ENCODE data around the gene DNPH1.

DNPH1 gene

DNA sequence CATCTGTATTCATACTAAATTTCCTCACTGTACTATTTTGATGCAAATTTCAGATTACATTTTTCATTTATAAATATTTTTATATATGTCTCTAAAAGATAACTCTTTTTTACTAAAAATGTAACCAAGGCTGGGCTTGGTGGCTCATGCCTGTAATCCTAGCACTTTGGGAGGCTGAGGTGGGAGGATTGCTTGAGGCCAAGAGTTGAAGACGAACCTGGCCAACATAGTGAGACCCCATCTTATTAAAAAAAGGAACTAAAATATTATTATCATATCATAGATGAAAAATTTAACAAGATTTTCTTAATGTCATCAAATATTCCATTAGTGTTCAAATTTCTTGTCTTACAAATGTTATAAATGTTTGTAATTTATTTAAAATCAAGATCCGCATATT is 6.6 kb upstream of the DNPH1 start:
- TF ChIP-seq, protein P1, sequence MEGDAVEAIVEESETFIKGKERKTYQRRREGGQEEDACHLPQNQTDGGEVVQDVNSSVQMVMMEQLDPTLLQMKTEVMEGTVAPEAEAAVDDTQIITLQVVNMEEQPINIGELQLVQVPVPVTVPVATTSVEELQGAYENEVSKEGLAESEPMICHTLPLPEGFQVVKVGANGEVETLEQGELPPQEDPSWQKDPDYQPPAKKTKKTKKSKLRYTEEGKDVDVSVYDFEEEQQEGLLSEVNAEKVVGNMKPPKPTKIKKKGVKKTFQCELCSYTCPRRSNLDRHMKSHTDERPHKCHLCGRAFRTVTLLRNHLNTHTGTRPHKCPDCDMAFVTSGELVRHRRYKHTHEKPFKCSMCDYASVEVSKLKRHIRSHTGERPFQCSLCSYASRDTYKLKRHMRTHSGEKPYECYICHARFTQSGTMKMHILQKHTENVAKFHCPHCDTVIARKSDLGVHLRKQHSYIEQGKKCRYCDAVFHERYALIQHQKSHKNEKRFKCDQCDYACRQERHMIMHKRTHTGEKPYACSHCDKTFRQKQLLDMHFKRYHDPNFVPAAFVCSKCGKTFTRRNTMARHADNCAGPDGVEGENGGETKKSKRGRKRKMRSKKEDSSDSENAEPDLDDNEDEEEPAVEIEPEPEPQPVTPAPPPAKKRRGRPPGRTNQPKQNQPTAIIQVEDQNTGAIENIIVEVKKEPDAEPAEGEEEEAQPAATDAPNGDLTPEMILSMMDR (IDR thresholded peaks at IDR 0.05): no peak
- no peak for TF ChIP-seq ZFX (IDR thresholded peaks at IDR 0.05; ENCODE audit: borderline replicate concordance)
- no peak overlapping the region for H3K27ac ChIP-seq

GRCh38 chr6:43231735-43232450 is 2.6 kb upstream of the DNPH1 start:
- TF ChIP-seq ZFX (IDR thresholded peaks at IDR 0.05; ENCODE audit: borderline replicate concordance): no peak
- TF ChIP-seq, protein P1 (IDR thresholded peaks at IDR 0.05): no peak
- H3K27ac ChIP-seq: no peak overlapping the region

DNA sequence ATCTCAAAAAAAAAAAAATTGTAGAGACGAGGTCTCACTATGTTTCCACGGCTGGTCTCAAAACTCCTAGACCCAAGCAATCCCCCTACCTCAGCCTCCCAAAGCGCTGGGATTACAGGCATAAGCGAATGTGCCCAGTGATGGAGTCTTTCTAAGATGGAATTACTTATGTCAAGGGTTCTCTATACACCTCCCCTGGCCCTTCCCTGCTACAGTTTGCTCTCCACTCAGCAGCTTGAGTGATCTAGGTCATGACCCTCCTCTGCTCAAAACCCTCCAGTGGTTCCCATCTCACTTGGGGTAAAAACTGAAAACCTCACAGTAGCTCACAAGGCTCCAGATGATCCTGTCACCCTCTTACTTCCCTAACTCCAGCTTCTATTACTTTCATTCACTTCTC is 1.8 kb upstream of the DNPH1 start:
- TF ChIP-seq ZFX (IDR thresholded peaks at IDR 0.05; ENCODE audit: borderline replicate concordance): no peak
- TF ChIP-seq, protein P1 (IDR thresholded peaks at IDR 0.05): no peak
- H3K27ac ChIP-seq: no peak overlapping the region

- TF ChIP-seq, protein P1 (IDR thresholded peaks at IDR 0.05): no peak
- H3K27ac ChIP-seq: no peak overlapping the region
Observed at GRCh38 chr6:43229803-43230620, 731 bp upstream of the DNPH1 start.

GRCh38 chr6:43226192-43226851 is 3.0 kb downstream of the DNPH1 start:
- H3K27ac ChIP-seq: no peak overlapping the region
- TF ChIP-seq, protein P1 (IDR thresholded peaks at IDR 0.05): no peak
- no peak for TF ChIP-seq ZFX (IDR thresholded peaks at IDR 0.05; ENCODE audit: borderline replicate concordance)

GRCh38 chr6:43223175-43223574 is 6.1 kb downstream of the DNPH1 start:
- TF ChIP-seq, protein P1 (IDR thresholded peaks at IDR 0.05): no peak
- TF ChIP-seq ZFX (IDR thresholded peaks at IDR 0.05; ENCODE audit: borderline replicate concordance): no peak
- no peak overlapping the region for H3K27ac ChIP-seq
